GM12801 (cell line): ENCODE results near the gene SLC3A2.

Experiments
- CTCF ChIP-seq: IDR thresholded peaks from one replicate; pipeline ENCODE4 v1.5.1; 2011; ENCODE audit warnings: control low read depth; ENCODE audit not compliant: insufficient read length; ENCODE audit errors: extremely low read depth

SLC3A2 gene

GRCh38 chr11:62875698-62876478, 4.8 kb upstream of the SLC3A2 start:
- no peak for TF ChIP-seq CTCF

GRCh38 chr11:62876712-62877111, 4.0 kb upstream of the SLC3A2 start:
- TF ChIP-seq CTCF: no peak

GRCh38 chr11:62879235-62879978, 1.3 kb upstream of the SLC3A2 start:
- TF ChIP-seq CTCF: no peak

- TF ChIP-seq CTCF: no peak
Measured at GRCh38 chr11:62880231-62880802, 379 bp upstream of the SLC3A2 start.

GRCh38 chr11:62881579-62882430, 1.1 kb downstream of the SLC3A2 start:
- TF ChIP-seq CTCF: no peak

- TF ChIP-seq CTCF: no peak
Measured at GRCh38 chr11:62882431-62882749, 1.7 kb downstream of the SLC3A2 start.
